Upper lobe of right lung (tissue), 1 donor: ENCODE results near the gene STEAP1. TPM values are rescaled to one million over a fixed set of nuclear protein-coding genes. Genes with fewer than 3 reads are reported as not detected.
"Not testable (repeated sequence)": the region's sequence is repeated elsewhere in the genome, so short reads cannot be mapped to it uniquely, and the experiment has no call there.

Source experiments
- ATAC-seq: fragments of 200-7000 bp; cut with Tn5 transposase; one replicate; pipeline ENCODE4 v1.9.1; 2020; ENCODE audit warnings: mild to moderate bottlenecking, moderate library complexity
- DNase-seq: peaks from one replicate; pipeline ENCODE4 v3.0.0-alpha.2; 2020
- H3K27ac ChIP-seq: fragments of 200-600 bp; one replicate; pipeline ENCODE4 v1.8.0; 2022
- H3K27me3 ChIP-seq: fragments of 200-600 bp; one replicate; pipeline ENCODE4 v1.8.0; 2022; ENCODE audit warnings: mild to moderate bottlenecking
- H3K36me3 ChIP-seq: fragments of 200-600 bp; one replicate; pipeline ENCODE4 v1.8.0; 2022
- H3K4me1 ChIP-seq: fragments of 200-600 bp; one replicate; pipeline ENCODE4 v1.8.0; 2022
- H3K4me3 ChIP-seq: fragments of 200-600 bp; one replicate; pipeline ENCODE4 v1.8.0; 2022; ENCODE audit warnings: mild to moderate bottlenecking
- H3K9me3 ChIP-seq: fragments of 200-600 bp; one replicate; pipeline ENCODE4 v1.8.0; 2022
- CTCF ChIP-seq: fragments of 200-600 bp; IDR thresholded peaks from one replicate; pipeline ENCODE4 v1.8.0; 2022; ENCODE audit warnings: antibody characterized with exemption
- intact Hi-C: fragments of 100-400 bp; cut with DNase I; formaldehyde crosslinking; loops from one replicate; pipeline ENCODE4 v1.11.0; 2022
- total RNA-seq: library from RNA; stranded (reverse); fragmentation: NEBNext Ultra II Directional; extraction: Animal tissue kit (Norgen Biotek cat#: 25700); gene quantifications from one replicate; pipeline ENCODE4 v1.2.1, GENCODE V29; 2021
- donor health status: DM: no; HTN: yes; CAD: no; lungs with severe emphysema.

Gene STEAP1
- total RNA-seq, 1 donor from 2014 or later = 5.7 TPM

- H3K36me3 ChIP-seq = no peaks in the 10 kb centered on the region
- intact Hi-C loops = no loop called here
- H3K27ac ChIP-seq = no peak overlapping the region
- DNase-seq = no peak
- no peak for ATAC-seq
- peaks cover 3% of the 10 kb centered on the region for H3K4me1 ChIP-seq
- no peak for TF ChIP-seq CTCF
- no peaks in the 10 kb centered on the region for H3K9me3 ChIP-seq
- no peaks in the 10 kb centered on the region for H3K27me3 ChIP-seq
- no peak overlapping the region for H3K4me3 ChIP-seq
These were observed 25.8 kb downstream of the STEAP1 start for GRCh38 chr7:90180011-90180585.

- H3K4me1 ChIP-seq = peaks cover 3% of the 10 kb centered on the region
- no peaks in the 10 kb centered on the region for H3K36me3 ChIP-seq
- intact Hi-C loops = no loop called here
- ATAC-seq (no peak), DNase-seq (no peak)
- H3K27ac ChIP-seq = no peak overlapping the region
- H3K27me3 ChIP-seq = no peaks in the 10 kb centered on the region
- H3K9me3 ChIP-seq = no peaks in the 10 kb centered on the region
- H3K4me3 ChIP-seq = no peak overlapping the region
- no peak for TF ChIP-seq CTCF
These were observed 26.4 kb downstream of the STEAP1 start for GRCh38 chr7:90180649-90181048.

GRCh38 chr7:90181485-90181884 lies 27.2 kb downstream of the STEAP1 start:
- H3K4me1 ChIP-seq = peaks cover 3% of the 10 kb centered on the region
- intact Hi-C loops = no loop called here
- no peak overlapping the region for H3K27ac ChIP-seq
- no peak for ATAC-seq
- no peaks in the 10 kb centered on the region for H3K27me3 ChIP-seq
- no peaks in the 10 kb centered on the region for H3K9me3 ChIP-seq
- no peaks in the 10 kb centered on the region for H3K36me3 ChIP-seq
- no peak for DNase-seq
- no peak for TF ChIP-seq CTCF
- H3K4me3 ChIP-seq = no peak overlapping the region

- H3K4me3 ChIP-seq, intact Hi-C loops, H3K27me3 ChIP-seq, H3K9me3 ChIP-seq, H3K27ac ChIP-seq, ATAC-seq, H3K4me1 ChIP-seq, DNase-seq, H3K36me3 ChIP-seq: not testable (repeated sequence)
These were observed 32.0 kb downstream of the STEAP1 start for GRCh38 chr7:90186290-90186689.

- intact Hi-C loops = no loop called here
- DNase-seq = no peak
- Histone ChIP-seq H3K9me3 (no peaks in the 10 kb centered on the region), H3K4me1 (no peaks in the 10 kb centered on the region), H3K4me3 (no peak overlapping the region), H3K27ac (no peak overlapping the region), H3K27me3 (no peaks in the 10 kb centered on the region), H3K36me3 (no peaks in the 10 kb centered on the region)
- no peak for ATAC-seq
- no peak for TF ChIP-seq CTCF
These were observed 33.3 kb downstream of the STEAP1 start for GRCh38 chr7:90187507-90188050.

GRCh38 chr7:90188281-90188680 lies 34.0 kb downstream of the STEAP1 start:
- ATAC-seq (no peak), DNase-seq (no peak)
- no peaks in the 10 kb centered on the region for H3K36me3 ChIP-seq
- no peaks in the 10 kb centered on the region for H3K9me3 ChIP-seq
- no peak overlapping the region for H3K27ac ChIP-seq
- intact Hi-C loops = no loop called here
- H3K27me3 ChIP-seq = no peaks in the 10 kb centered on the region
- no peak overlapping the region for H3K4me3 ChIP-seq
- no peak for TF ChIP-seq CTCF
- H3K4me1 ChIP-seq = no peaks in the 10 kb centered on the region
